22Rv1 (cell line): ENCODE data around the gene TSC22D4.
"Not testable (repeated sequence)": the region's sequence is repeated elsewhere in the genome, so short reads cannot be mapped to it uniquely, and the experiment has no call there.

Experiments used
- CTCF ChIP-seq: fragments of 450-650 bp; IDR thresholded peaks from 2 replicates; pipeline ENCODE4 v1.5.1; 2017; ENCODE audit warnings: mild to moderate bottlenecking
- ZFX ChIP-seq: fragments of 450-650 bp; IDR thresholded peaks from 2 replicates; pipeline ENCODE4 v1.6.1; 2017; ENCODE audit warnings: antibody characterized with exemption, borderline replicate concordance

- not testable (repeated sequence) for TF ChIP-seq CTCF, ZFX
These were observed 25.2 kb downstream of the TSC22D4 start for GRCh38 chr7:100453854-100454253.
